Measurements from ENCODE around the gene UBL3. TPM values are rescaled to one million over a fixed set of nuclear protein-coding genes. Genes with fewer than 3 reads are reported as not detected.

The UBL3 gene
- total RNA-seq, 4 donors from 2014 or later = 18.2 to 37.5 (median 25.8) TPM

- H3K4me3 ChIP-seq = no peak overlapping the region
- H3K36me3 ChIP-seq = no peaks in the 10 kb centered on the region
- TF ChIP-seq, protein P1, sequence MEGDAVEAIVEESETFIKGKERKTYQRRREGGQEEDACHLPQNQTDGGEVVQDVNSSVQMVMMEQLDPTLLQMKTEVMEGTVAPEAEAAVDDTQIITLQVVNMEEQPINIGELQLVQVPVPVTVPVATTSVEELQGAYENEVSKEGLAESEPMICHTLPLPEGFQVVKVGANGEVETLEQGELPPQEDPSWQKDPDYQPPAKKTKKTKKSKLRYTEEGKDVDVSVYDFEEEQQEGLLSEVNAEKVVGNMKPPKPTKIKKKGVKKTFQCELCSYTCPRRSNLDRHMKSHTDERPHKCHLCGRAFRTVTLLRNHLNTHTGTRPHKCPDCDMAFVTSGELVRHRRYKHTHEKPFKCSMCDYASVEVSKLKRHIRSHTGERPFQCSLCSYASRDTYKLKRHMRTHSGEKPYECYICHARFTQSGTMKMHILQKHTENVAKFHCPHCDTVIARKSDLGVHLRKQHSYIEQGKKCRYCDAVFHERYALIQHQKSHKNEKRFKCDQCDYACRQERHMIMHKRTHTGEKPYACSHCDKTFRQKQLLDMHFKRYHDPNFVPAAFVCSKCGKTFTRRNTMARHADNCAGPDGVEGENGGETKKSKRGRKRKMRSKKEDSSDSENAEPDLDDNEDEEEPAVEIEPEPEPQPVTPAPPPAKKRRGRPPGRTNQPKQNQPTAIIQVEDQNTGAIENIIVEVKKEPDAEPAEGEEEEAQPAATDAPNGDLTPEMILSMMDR (IDR thresholded peaks at IDR 0.05) = no peak
- no peak for TF ChIP-seq POLR2A (IDR thresholded peaks at IDR 0.05)
- DNase-seq = no peak
- H3K27ac ChIP-seq = no peak overlapping the region
- no peaks in the 10 kb centered on the region for H3K9me3 ChIP-seq
- H3K4me1 ChIP-seq = no peaks in the 10 kb centered on the region
- H3K27me3 ChIP-seq = no peaks in the 10 kb centered on the region
Observed at GRCh38 chr13:29774830-29775229, 75.6 kb downstream of the UBL3 start.

GRCh38 chr13:29771247-29771646 is 79.2 kb downstream of the UBL3 start:
- DNase-seq = no peak

GRCh38 chr13:29767006-29767405 is 83.4 kb downstream of the UBL3 start:
- Histone ChIP-seq H3K4me3 (no peak overlapping the region), H3K27me3 (no peaks in the 10 kb centered on the region), H3K4me1 (no peaks in the 10 kb centered on the region), H3K9me3 (no peaks in the 10 kb centered on the region), H3K36me3 (peaks cover 0 to 9% (median 0%) of the 10 kb centered on the region in 3 donors), H3K27ac (no peak overlapping the region)
- no peak for TF ChIP-seq POLR2A (IDR thresholded peaks at IDR 0.05)
- TF ChIP-seq, protein P1 (IDR thresholded peaks at IDR 0.05) = no peak
- DNase-seq = no peak

More at GRCh38 chr13:29771247-29771646, 79.2 kb downstream of the UBL3 start:
- Histone ChIP-seq H3K27ac (no peak overlapping the region), H3K4me1 (no peaks in the 10 kb centered on the region), H3K36me3 (peaks cover 0 to 8% (median 0%) of the 10 kb centered on the region in 3 donors), H3K4me3 (no peak overlapping the region), H3K27me3 (no peaks in the 10 kb centered on the region), H3K9me3 (no peaks in the 10 kb centered on the region)
- TF ChIP-seq POLR2A (IDR thresholded peaks at IDR 0.05) = no peak
- TF ChIP-seq, protein P1 (IDR thresholded peaks at IDR 0.05) = peak in 5 of 6 experiments; percentile 41 to 72 (median 60)

DNA sequence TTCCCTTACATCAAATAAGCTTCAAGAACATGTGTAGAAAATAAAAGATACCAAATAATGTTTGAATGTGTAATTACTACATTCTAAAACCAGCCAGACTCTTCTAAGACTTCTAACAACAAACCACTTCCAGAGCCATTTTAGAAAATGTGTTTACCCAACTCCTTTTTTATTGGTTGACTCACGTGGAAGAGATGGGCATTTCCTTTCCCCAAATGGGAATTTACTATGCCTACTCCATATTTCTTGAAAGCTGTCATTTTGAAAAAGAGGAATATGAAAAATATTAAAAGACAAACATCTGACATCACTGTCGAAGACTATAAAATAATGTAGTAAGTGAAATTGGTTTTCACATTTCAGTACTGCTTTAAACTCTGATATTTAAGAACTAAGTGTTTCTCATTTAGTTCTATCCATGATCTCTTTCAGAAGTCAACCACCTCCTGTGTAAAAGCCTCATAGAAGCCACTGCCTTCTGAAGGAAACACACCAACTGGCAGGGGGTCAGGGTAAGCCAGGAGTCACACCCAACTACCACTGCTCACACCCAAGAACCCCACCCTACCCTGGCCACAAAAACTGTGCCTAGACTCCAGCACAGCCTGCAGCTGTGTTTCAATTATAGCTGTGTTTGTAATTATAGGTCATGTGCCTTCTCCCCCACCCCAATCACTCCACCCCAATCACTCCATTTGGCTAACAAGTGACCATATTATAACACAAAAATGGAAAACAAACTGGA is 86.8 kb downstream of the UBL3 start:
- Histone ChIP-seq H3K9me3 (no peaks in the 10 kb centered on the region), H3K36me3 (peaks cover 0 to 9% (median 0%) of the 10 kb centered on the region in 3 donors), H3K27ac (no peak overlapping the region), H3K4me1 (no peaks in the 10 kb centered on the region), H3K27me3 (no peaks in the 10 kb centered on the region), H3K4me3 (no peak overlapping the region)
- TF ChIP-seq POLR2A (IDR thresholded peaks at IDR 0.05) = no peak
- TF ChIP-seq, protein P1 (IDR thresholded peaks at IDR 0.05) = no peak
- DNase-seq = no peak

- no peak for DNase-seq
- Histone ChIP-seq H3K4me1 (no peaks in the 10 kb centered on the region), H3K27ac (no peak overlapping the region), H3K36me3 (peaks cover 0 to 6% (median 0%) of the 10 kb centered on the region in 3 donors), H3K9me3 (no peaks in the 10 kb centered on the region), H3K4me3 (no peak overlapping the region), H3K27me3 (no peaks in the 10 kb centered on the region)
- TF ChIP-seq, protein P1 (IDR thresholded peaks at IDR 0.05) = no peak
- TF ChIP-seq POLR2A (IDR thresholded peaks at IDR 0.05) = no peak
Observed at GRCh38 chr13:29761815-29762214, 88.6 kb downstream of the UBL3 start.

Measured in Peyer's patch (tissue), 4 donors.